ENCODE results near the gene EDEM3.
"Not testable (repeated sequence)": the region's sequence is repeated elsewhere in the genome, so short reads cannot be mapped to it uniquely, and the experiment has no call there.

EDEM3 gene

DNA sequence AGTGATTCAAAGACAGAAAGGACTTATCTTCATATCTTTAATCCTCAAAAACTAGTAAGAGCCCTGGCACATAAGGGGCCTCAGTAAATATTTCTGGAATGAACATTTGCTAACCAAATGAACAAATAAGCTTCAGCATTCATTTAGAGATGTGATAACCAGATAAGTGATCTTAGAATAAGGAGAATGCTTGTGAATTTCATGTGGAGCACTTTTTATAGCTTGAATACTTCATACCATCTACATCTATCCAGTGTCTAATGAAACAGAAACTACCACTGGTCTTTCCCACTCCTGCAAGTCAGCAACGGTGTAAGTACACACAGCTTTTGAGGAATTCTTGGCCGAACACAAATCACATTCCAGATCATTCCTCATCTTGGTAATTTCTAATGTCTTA, 38.5 kb downstream of the EDEM3 start:
- no peak for DNase-seq

DNA sequence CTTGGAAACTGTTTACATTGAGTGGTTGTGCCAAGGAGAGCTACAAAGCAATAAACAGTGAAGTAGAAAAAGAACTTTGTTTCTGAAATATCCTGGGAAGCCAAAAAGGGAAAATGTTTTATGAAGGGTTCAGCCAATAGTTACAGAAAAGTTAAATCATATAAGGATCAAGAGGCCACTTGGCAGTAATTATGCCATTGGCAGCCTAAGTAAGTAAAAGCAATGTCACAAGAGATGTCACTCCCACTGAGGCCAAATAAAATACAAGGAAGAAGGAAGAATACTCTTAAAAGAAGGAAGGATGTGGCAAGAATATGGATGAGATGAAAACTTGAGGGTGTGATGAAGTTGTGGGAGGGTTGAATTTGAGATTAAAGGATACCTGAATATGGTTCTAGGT, 45.2 kb downstream of the EDEM3 start:
- no peak for DNase-seq

DNA sequence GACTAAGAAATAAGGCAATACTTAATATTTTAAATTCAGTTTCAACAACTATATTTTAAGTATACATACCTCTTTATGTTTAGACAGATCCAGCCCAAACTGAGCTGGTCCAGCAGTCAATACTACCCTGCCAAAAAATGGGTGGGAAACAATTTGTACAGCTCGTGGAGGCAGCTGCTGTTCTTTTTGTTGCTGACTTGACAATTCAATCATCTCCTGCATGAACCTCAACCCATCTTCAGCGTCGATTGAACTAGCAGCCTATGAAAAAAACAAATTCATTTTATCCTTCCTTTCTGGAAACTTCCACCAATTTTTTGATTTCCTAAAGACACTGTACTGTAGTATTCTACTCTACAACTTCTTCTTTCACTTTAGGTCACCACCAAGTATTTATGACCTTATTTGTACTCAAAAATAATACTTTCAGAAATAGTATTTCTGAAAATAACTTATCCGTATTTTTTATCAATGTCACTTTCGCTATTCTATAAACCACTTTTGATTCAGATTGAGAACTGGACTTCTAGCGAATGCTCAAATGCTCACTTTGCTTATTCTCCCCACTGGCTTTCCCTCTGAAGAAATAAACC, 46.5 kb downstream of the EDEM3 start:
- DNase-seq, result no peak

DNA sequence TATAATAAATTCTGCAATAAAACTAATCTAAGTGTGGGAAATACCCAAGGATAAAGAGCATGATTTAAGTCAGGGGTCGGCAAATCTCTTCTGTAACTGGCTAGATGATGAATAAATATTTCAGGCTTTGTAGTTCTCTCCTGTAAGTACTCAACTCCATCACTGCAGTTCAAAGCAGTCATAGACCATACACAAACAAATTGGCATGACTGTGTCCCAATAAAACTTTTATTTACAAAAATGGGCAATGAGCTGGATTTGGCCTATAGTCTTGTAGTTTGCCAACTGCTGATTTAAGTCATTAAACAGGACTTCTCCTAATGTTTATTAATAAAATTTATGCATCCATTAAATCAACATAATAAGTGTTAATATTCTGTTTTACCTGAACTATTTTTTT, 49.4 kb downstream of the EDEM3 start:
- no peak for DNase-seq

DNA sequence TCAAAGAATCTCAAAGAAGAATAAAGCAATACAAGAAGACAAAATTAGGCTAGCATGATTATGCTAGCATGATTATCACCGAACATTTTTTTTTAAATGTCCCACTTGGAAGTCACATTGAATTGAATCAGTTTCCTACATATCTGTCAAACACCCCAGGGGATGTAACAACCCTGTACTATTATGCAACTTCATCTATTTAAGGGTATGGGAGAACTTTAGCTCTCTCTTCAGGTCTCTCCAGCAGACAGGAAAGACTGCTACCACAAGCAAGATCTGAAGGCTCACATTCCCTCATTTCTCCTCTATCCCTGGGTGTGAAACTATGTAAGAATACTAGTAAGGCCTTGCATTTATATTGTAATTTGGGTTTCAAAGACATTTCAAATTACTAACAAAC, 52.8 kb downstream of the EDEM3 start:
- DNase-seq, result no peak

DNA sequence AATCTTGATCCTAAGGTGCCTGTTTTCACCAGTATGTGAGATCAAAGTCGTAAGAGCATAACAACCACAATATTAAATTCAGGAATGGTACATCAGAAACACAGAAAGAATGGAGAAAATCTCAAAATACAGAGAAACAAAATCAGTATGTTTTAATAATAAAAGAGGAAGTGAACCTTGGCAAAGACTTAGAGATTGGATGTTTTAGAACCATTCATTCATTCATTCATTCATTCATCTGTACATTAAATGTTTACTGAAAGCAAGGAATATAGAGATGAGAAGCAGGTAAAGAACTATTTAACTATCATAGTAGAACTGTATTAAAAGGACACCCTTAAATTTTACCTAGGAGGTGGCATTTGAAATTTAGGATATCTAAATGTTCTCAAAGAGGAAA, 55.7 kb downstream of the EDEM3 start:
- no peak for DNase-seq

DNA sequence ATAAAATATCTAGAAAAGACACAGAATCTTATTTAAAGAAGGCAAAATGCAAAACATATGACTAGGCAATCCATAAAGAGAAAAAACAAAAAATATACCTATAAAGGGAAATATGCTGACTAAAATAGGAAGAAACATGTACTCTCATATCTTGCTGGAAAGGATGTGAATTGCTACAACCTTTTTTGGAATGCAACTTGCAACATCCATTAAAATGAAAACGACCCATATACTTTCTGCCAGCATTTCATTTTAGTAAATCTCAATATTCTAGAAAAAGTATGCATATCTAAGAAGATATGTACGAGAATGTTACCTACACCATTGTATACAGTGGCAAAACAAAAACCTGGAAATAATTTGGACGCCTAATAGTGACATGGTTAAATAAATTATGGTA, 56.6 kb downstream of the EDEM3 start:
- DNase-seq, result no peak

DNA sequence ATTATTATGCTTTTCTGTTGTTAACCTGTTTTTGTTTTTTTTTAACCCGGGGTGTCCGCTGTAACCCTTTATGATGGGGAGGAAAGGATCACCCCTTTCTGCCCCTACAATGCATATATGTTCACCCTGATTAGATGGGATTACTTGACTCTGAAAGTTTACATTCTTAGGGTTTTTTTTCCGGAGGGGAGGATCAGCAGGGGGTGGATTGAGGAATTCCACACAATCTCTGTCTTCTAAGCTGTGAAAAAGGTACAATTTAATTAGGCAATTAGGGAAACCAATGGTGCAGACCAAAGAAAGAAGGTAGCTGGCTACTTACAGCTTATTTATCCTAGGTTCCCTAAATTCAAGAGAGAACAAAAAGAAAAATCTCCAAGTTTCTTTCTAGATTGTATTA, 58.3 kb downstream of the EDEM3 start:
- no peak for DNase-seq

DNA sequence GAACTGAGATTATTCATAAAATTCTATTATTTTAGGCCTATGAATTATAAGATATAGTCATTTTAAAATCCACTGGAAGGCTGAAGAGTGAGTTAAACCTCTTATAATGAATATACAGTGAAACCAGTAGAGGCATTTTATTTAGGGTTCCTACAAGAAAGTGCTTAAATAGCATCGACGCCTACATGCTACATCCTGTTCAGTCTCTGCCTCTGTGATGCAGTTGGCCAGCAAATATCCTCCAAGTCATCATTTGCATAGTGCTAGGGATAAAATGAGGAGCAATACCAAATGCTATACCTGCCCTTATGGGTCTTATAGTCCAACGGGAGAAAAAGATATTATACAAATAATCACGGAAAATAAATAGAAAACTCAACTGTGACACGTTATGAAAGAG, 59.6 kb downstream of the EDEM3 start:
- DNase-seq, result no peak

DNA sequence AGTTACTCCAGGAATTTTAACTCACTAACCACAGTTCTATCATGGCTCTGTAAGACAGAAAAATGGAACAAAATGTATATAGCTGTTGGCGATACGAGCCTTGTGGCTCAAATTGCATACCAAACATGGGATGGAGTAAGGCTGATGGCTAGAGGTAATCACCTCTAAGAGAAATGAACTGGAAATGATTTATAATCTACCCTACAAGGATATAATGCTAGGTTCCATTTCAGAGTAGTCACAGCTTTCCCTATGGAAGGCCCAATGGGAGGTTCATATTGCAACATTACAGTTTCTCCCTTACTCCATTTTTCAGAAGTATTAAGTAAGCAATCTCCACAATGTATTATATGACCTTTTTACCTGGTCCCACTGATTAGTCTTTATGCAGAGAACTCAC, 61.6 kb downstream of the EDEM3 start:
- DNase-seq, result no peak

DNA sequence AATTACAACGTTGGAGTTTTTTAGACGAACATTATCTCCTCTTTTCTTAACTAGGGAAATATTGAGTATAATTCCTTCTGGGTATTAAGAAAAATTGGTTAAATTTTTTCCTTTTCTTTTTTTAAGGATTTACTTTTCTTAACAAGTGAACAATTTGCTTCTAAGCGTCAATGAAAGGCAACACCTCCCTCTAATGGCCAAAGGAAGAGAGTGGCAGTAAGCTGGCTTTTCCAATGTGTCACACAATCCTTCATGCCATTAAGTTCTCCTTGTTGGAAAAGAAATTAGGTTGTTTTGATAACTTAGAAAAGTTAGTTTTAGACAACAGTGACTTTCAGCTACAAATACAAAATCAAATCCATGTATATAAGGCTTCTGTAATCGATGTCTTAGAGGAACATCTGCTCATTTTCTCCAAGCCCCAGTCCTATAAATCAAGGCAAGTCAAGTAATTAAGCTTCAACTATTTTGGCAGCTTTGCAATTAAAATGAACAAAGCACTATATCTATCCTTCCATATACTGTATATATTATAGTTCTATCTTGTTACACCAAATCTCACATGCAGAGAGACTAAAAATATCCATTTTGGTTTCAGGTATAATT, 62.8 kb downstream of the EDEM3 start:
- DNase-seq, result peak; percentile 81

DNA sequence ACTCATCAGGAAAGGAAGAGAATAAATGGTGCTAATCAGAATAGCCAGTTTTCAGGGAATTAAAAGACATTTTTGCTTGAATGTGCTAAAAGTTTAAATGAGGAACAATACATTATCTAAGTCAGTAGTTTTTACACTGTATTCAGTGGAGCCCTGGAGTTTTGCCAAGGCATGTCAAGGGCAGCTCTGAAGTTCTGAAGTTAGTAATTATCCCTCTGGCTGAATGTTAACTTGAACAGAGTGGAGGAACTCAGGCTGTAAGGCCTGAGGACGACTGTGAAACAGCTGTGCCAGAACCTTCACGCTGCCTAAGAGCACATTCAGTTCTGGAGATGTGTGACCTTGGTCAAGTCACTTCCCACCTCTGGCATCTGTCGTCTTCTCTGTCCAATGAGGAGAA, 68.1 kb downstream of the EDEM3 start:
- peak; percentile 18 for DNase-seq

DNA sequence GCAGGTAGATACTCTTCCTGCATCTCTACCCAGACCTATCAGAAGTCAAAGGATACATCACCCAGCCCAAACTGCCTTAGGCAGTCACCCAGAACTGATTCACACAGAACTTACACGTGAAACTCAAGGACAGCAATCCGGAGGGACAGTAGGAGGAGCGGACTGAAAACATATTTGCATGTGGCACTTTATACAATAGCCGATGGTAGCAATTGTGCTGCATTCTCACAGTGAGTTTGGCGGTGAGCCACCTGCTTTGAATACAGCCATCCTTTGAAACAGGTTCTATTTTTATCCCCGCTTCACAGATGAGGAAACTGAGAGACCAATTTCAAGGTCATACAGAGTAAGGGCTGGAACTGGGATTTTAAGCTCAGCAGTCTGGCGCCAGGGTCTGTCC, 69.5 kb downstream of the EDEM3 start:
- DNase-seq, result no peak

DNA sequence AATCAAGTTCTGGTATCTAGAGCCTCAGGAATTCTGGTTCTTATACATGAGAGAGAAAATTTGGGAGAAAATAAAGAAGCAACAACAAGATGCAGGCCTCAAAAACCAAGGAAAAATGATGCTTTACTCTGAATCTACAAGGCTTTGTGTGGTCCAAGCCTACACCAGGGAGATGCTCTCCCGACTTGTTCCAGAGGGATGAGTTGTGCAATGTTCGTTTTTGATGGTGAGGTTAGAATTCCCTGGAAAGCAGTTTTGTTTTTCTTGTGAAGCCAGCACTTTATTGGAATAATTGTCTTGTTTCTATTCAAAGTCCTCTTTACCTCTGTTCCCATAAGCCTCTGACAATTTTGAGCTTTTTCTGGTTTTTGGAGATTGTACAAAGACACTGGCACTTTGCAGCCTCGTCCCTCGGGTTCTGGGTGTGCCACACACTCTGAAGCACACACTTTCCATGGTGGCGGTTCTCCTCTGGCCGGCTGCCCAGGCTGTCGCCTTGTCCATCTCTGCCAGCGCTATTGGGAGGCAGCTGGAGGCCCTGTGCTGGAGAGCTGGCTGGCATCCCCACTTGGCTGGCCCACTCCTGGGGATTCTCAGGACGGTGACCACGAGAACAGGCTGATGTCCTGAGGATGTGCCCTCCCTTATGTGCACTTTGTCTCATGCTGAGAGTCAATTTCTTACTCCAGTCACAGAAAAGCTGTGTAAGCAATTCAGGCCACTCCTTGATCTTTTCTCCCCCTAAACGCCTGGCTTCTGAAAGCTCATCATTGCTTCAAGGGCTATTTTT, 70.2 kb downstream of the EDEM3 start:
- no peak for DNase-seq

DNA sequence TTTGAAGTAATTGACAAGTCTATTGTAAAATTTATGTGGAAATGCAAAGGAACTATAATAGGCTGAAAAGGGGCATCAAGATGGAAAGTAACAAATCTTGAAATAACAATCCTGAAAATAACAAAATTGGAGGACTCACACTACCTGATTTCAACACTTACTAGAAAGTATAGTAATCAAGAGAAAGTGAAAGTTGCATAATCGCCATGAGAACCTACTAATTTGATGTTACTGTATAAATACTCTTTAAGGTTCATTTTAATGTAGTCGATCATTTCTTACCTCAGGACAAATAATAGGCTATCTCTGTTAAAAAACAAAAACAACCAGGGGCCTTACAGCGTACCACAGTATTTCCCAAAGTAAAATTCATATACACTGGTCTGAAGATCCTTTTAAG, 71.7 kb downstream of the EDEM3 start:
- no peak for DNase-seq

DNA sequence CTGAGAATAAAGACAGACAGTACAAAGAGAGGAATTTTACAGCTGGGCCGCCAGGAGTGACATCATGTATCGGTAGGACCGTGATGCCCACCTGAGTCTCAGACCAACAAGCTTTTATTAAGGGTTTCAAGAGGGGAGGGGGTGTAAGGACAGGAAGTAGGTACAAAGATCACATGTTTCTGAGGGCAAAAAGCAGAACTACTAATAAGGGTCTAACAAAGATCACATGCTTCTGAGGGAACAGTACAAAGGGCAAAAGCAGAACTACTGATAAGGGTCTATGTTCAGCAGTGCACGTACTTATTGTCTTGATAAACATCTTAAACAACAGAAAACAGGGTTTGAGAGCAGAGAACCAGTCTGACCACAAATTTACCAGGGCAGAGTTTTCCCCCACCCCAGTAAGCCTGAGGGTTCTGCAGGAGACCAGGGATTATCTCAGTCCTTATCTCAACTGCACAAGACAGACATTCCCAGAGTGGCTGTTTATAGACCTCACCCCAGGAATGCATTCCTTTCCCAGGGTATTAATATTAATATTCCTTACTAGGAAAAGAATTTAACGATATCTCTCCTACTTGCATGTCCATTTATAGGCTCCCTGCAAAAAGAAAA, 73.9 kb downstream of the EDEM3 start:
- DNase-seq, result not testable (repeated sequence)

DNA sequence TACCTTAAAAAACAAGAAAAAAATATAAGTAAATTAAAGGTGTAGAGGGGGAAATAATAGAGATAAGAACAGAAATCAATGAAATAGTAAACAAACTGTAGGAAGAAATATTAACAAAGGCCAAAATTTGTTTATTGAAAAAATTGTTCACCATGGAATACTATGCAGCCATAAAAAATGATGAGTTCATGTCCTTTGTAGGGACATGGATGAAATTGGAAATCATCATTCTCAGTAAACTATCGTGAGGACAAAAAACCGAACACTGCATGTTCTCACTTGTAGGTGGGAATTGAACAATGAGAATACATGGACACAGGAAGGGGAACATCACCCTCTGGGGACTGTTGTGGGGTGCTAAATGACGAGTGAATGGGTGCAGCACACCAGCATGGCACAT, 75.2 kb downstream of the EDEM3 start:
- DNase-seq, result not testable (repeated sequence)

DNA sequence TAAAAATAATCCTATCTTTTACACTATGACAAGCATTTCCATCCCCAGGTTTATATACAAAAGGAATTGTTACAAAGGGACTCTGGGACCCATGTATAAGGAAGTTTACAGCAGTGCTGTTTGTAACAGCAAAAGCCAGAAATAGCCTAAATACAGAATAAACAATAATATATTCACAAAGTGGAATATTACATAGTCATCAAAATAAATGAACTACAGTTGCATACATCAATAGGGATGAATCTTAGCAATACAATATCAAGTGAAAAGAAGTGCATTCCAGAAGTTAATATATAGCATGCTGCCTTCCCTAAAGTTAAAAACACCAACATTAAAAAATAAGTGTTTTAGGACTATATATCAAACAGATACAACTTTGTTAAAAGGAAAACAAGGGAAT, 77.3 kb downstream of the EDEM3 start:
- no peak for DNase-seq

DNA sequence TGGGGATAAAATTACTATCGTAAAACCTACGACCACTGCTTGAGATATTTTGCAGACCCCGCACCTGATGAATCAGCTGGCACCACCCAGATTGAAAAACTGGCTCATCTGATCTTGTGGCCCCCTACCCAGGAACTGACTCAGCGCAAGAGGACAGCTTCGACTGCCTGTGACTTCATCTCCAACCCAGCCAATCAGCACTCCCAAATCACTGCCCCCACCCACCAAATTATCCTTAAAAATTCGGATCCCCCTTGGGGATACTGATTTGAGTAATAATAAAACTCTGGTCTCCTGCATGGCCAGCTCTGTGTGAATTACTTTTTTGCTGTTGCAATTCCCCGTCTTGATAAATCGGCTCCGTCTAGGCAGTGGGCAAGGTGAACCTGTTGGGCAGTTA, 81.4 kb downstream of the EDEM3 start:
- DNase-seq, result no peak

DNA sequence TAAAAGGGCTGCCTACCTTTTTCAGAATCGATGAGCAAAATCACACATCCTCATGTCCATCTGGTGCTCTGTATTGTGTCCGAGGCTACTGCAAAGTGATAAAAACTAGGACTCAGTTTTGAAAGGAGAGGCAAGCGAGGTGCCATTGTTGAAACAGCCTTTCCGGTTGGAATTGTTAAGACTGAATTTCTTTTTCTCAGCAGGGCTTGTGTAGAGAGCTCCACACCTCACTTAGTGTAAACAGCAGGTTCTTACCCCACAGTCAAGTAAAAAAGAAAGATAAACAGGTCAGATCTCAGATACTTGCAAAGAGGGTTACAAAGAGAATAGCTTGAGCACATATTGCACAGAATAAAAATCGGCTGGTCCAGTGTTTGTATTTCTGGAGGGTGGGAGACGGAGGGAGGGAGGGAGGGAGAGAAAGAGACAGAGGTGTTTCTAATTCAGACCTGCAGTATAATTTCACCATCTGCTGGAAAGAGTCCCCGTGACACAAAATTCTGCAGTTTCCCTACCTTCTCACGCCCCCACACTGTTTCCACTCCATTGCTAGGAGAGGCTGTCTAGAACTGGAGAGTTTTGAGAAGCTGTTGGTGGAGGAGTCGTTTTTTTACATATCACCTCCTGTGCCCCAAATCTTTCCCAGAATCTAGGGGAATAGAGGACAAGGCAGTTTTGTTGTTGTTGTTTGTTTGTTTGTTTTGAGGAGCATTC, 82.5 kb downstream of the EDEM3 start:
- DNase-seq, result no peak

DNA sequence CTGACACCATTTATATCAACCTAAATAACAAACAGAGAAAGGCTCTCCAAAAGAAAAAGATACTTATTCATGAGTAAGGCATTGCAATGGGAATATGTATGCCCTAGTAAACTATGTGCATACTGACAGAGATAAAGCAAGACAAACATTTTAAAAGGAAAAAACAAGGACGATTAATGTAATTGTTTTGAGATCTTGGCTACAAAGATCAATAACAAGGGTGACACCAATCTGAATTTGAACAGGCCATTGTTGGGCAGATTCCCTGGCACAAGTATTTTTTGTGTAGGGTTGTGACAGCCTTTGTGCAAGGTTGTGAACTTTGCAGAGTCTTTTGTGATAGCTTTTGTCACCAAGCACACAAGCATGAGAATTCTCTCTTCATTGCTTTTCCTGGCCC, 85.3 kb downstream of the EDEM3 start:
- no peak for DNase-seq

DNA sequence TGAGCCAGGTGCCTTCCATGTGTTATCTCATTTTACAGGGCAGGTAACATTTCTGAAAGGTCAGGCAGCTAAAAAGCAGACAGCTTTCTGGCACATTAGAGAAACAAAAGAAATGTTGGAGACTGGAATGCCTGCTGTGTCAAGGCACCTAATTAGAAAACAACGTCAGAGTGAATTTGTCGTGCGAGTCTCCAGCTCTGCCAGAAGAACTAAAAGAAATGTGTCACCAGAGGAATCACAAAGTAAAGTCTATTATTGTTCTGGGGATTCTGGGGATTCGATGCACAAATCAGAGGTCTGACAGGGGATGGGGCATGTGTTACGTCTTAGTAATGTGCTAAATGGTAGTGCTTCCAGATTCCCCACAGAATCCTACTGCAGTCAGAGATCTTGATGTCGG, 89.3 kb downstream of the EDEM3 start:
- DNase-seq, result peak; percentile 43

DNA sequence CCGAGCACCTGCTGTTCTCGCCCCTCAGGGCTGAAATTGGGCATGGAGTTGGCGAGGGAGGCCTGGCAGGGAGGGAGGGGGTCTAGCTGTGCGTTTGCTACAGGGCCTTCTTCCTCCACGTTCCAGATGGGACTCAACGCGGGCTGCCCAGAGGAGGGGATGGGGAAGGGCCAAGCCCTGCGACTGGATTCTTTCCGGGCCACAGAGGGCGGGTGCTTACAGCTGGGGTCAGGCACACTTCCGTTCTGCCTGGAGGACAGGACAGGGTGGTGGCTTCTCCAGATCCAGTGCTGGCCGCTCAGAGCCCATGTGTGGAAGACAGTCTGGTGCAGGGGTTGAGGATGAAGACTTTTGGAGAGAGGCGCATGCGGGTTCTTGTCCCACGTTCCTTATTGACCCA, 90.0 kb downstream of the EDEM3 start:
- DNase-seq, result no peak

All from eye (tissue), 1 donor.